Stimulated activated CD4-positive, alpha-beta T cell treated with anti-CD3 and anti-CD28 coated beads, Interleukin-1b, Interleukin-23, amount 100 ng/mL, for 24 hours (primary cell): ENCODE results near the gene RAD17.
"Not testable (repeated sequence)": the region's sequence is repeated elsewhere in the genome, so short reads cannot be mapped to it uniquely, and the experiment has no call there.

ENCODE experiments used
- DNase-seq, 4 experiments: peaks; one replicate each; pipeline ENCODE4 v3.0.0-alpha.2; 2020; ENCODE audit warnings: low read depth in 4 of 4, low spot score in 1 of 4

Gene RAD17

GRCh38 chr5:69454460-69455249 lies 85.0 kb downstream of the RAD17 start:
- DNase-seq = no peak

GRCh38 chr5:69455428-69455988 lies 85.9 kb downstream of the RAD17 start:
- not testable (repeated sequence) for DNase-seq

GRCh38 chr5:69462170-69462569 lies 92.6 kb downstream of the RAD17 start:
- DNase-seq = no peak
